IPS-20b (cell line): ENCODE results near the gene IPO7.
A peak's percentile ranks its signal among the peaks of the same experiment; 100 is the strongest.

ENCODE experiments used
- H3K27ac ChIP-seq: one replicate; pipeline ENCODE4 v1.5.1; 2013; ENCODE audit warnings: low read length
- H3K27me3 ChIP-seq: 2 replicates; pipeline ENCODE4 v1.6.1; 2013; ENCODE audit warnings: mild to moderate bottlenecking, low read length, inconsistent platforms; ENCODE audit not compliant: insufficient read depth
- H3K36me3 ChIP-seq: 2 replicates; pipeline ENCODE4 v1.6.1; 2013; ENCODE audit warnings: low read depth, mild to moderate bottlenecking, inconsistent platforms, low read length, moderate library complexity; ENCODE audit not compliant: insufficient read depth
- H3K4me1 ChIP-seq: 2 replicates; pipeline ENCODE4 v1.6.1; 2013; ENCODE audit warnings: mild to moderate bottlenecking, control low read depth, inconsistent platforms, low read length, moderate library complexity; ENCODE audit not compliant: insufficient read depth
- H3K4me3 ChIP-seq: 2 replicates; pipeline ENCODE4 v1.5.1; 2013; ENCODE audit warnings: mild to moderate bottlenecking, low read length, inconsistent platforms
- H3K9ac ChIP-seq: 2 replicates; pipeline ENCODE4 v1.6.1; 2013; ENCODE audit warnings: low read depth, mild to moderate bottlenecking, inconsistent platforms, low read length, moderate library complexity
- H3K9me3 ChIP-seq: 2 replicates; pipeline ENCODE4 v1.6.1; 2013; ENCODE audit warnings: mild to moderate bottlenecking, low read depth, low read length, inconsistent platforms; ENCODE audit not compliant: insufficient read depth

The IPO7 gene

DNA sequence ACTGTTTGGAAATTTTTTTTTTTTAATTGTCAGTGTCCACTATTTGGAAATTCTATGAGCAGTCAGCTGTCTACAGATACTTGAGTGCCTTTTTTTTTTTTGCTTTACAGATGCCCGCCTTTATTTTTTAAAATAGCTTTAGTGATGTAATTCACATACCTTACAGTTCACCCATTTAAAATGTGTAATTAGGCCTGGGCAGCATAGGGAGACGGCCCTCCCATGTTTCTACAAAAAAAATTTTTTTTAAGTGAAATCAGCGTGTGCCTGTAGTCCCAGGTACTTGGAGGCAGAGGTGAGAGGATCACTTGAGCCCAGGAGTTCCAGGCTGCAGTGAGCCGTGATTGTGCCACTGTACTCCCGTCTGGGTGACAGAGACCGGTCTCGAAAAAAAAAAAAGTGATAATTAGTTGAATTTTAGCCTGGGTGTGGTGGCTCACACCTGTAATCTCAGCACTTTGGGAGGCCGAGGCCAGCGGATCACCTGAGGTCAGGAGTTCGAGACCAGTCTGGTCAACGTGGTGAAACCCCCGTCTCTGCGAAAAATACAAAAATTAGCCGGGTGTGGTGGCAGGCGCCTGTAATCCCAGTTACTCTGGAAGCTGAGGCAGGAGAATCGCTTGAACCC lies 77.8 kb downstream of the IPO7 start:
- Histone ChIP-seq H3K27me3 (no peaks in the 10 kb centered on the region), H3K9ac (peak overlapping the region; percentile 89; the same call in 1 of the 2 replicates), H3K4me3 (peak overlapping the region; percentile 73), H3K9me3 (no peaks in the 10 kb centered on the region), H3K36me3 (no peaks in the 10 kb centered on the region), H3K4me1 (peaks cover 2% of the 10 kb centered on the region; the same call in 1 of the 2 replicates), H3K27ac (peak overlapping the region; percentile 3)

DNA sequence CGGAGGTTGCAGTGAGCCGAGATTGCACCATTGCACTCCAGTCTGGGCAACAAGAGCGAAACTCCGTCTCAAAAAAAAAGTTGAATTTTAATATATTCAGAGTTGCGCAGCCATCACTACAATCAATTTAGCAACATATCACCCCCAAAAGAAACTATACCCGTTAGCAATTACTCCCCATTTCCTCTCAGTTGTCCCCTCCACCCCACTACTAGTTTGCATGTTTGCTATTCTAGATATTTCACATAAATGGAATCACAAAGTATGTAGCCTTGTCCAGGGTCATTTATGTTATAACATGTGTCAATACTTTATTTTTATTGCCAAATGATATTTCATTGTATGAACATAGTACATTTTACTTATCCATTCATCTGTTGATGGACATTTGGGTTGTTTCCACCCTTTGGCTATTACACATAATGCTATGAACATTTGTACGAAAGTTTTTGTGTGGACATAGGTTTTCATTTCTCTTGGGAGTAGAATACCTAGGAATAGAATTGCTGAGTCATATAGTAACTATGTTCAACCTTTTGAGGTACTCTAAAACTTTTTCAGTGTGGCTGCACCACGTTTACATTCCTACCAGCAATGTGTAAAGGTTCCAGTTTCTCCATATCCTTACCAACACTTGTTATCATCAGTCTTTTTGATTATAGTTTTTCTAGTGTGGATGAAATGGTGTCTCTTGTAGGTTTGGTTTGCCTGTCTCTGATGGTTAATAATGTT lies 78.5 kb downstream of the IPO7 start:
- Histone ChIP-seq H3K4me3 (peak overlapping the region; percentile 8; the same call in 1 of the 2 replicates), H3K9me3 (no peaks in the 10 kb centered on the region), H3K36me3 (no peaks in the 10 kb centered on the region), H3K9ac (no peak overlapping the region; the same call in 1 of the 2 replicates), H3K27ac (no peak overlapping the region), H3K4me1 (peaks cover 2% of the 10 kb centered on the region; the same call in 1 of the 2 replicates), H3K27me3 (no peaks in the 10 kb centered on the region)

DNA sequence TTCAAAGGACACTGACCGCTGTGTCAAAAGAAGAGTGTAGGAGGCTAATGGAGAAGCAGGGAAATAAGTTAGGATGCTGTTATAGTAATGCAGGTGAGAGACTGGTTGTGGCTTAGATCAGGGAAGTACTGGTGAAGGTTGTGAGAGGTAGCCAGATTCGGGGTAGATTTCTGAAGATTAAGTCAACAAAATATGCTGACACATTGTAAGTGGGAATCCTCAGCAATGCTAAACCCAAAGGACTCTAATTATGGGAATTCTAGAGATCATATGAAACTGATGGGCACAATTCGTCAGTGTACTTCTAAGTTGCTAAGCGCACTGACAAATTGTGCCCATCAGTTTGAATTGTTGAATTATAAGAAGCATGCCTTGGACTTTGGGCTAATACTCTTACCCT lies 86.3 kb downstream of the IPO7 start:
- Histone ChIP-seq H3K4me3 (no peak overlapping the region), H3K27me3 (no peaks in the 10 kb centered on the region), H3K9me3 (no peaks in the 10 kb centered on the region), H3K4me1 (no peaks in the 10 kb centered on the region), H3K36me3 (peaks cover 53% of the 10 kb centered on the region), H3K27ac (no peak overlapping the region), H3K9ac (no peak overlapping the region)

DNA sequence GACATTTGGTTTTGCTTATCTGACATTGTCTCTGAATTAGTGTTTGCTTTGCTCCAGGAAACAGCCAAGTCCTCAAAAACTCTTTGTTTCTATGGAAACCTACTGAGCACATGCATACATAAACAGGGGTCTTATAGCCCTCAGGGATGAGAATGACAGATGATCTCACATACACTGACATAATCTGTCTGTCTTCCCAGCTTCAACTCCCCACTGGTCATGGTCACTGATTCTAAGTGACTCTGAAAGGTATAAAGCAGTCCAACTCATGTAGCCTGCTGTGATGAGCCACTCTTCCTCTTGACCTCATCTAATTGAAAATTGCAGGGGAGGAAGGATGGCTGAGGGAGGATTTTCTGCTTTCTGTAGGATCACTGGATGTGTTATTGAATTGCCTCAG lies 89.0 kb downstream of the IPO7 start:
- H3K9me3 ChIP-seq: no peaks in the 10 kb centered on the region
- no peaks in the 10 kb centered on the region for H3K27me3 ChIP-seq
- H3K36me3 ChIP-seq: peaks cover 70% of the 10 kb centered on the region
- no peak overlapping the region for H3K27ac ChIP-seq
- H3K9ac ChIP-seq: no peak overlapping the region
- H3K4me1 ChIP-seq: no peaks in the 10 kb centered on the region
- H3K4me3 ChIP-seq: no peak overlapping the region

DNA sequence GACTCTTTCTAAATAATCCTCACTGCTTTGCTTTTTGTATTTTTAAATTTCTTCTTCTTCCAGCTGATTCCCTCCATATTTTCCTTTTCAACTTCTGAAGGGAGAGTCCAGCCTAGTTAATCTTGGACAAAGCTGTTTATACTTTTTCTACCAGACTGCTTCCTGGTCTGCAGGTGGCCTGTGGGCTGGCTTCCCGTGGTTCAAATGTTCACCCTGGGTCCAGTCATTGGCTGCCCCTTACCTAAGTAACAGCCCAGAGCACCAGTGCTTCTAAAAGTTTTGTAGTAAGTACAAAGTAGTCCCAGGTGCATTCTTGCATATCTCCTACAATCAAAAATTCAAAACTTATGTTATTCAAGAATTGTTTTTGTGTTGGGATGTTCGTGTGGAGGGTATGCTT lies 95.4 kb downstream of the IPO7 start:
- no peak overlapping the region for H3K9ac ChIP-seq
- no peak overlapping the region for H3K27ac ChIP-seq
- no peak overlapping the region for H3K4me3 ChIP-seq
- H3K27me3 ChIP-seq: no peaks in the 10 kb centered on the region
- no peaks in the 10 kb centered on the region for H3K4me1 ChIP-seq
- H3K9me3 ChIP-seq: no peaks in the 10 kb centered on the region
- peaks cover 62% of the 10 kb centered on the region for H3K36me3 ChIP-seq

DNA sequence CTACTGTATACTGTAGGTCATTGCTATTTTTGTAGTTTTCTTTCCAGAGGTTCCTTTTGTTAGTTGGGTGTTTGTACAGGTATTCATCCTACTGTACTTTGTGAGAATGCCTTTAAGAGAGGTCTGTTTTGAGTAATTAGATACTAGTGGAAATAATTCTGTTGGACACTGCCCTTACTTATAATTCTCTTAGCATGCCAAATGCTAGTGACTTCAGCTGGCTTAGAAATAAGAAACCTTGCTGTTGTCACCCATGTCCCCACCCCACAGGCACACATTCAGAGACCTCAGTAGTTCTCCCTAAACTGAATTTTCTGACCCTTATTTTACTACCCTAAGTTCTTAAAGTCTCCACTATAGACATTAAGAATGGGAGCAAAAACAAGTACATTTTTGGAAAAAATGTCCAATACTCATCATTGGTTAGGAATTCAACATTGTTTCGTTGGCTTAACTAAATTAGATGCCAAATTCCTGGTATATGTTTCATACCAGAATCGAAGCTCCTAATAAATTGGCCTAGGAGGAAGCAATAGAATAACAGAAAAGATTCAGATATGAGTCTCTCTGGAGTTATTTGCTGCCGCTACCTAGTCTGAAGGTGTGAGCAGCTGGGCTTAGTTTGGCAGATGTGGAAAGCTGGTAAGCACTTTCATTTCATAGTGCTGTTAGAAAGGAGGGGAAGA lies 104.8 kb downstream of the IPO7 start:
- Histone ChIP-seq H3K9ac (no peak overlapping the region), H3K27ac (no peak overlapping the region), H3K27me3 (no peaks in the 10 kb centered on the region), H3K9me3 (no peaks in the 10 kb centered on the region), H3K36me3 (peaks cover 58% of the 10 kb centered on the region), H3K4me1 (no peaks in the 10 kb centered on the region), H3K4me3 (no peak overlapping the region)

DNA sequence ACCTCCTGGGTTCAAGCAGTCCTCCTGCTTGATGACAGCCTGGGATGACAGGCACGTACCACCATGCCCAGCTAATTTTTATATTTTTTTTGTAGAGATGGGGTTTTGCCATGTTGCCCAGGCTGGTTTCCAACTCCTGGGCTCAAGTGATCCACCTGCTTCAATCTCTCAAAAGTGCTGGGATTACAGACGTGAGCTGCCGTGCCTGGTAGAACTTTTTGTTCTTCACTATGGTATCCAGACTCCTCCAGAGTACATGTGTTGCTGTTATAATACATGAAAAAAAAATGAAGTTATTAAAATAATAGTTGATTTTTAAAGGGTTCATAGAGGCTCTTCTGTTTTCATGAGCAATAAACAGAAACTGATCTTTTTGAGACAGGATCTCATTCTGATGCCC lies 105.9 kb downstream of the IPO7 start:
- no peaks in the 10 kb centered on the region for H3K4me1 ChIP-seq
- no peak overlapping the region for H3K4me3 ChIP-seq
- no peaks in the 10 kb centered on the region for H3K9me3 ChIP-seq
- peaks cover 67% of the 10 kb centered on the region for H3K36me3 ChIP-seq
- H3K27me3 ChIP-seq: no peaks in the 10 kb centered on the region
- no peak overlapping the region for H3K27ac ChIP-seq
- H3K9ac ChIP-seq: no peak overlapping the region

DNA sequence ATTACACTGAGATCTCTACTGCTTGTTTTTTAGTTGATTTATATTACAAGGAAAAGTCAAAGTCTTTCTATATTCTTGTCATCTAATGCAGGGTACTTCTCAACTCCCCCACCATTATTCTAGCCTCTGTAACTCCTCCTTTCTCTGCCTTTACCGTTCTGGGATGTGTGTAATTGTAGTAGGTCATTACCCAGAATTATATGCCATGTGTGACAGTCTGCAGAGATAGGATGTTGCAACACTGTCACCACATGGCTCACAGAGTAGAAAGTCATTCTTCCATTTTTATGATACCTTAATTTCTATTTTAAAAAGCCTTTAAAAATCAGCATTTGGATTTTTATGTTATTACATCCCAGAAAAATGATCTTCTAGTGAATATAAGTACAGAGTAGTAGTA lies 109.0 kb downstream of the IPO7 start:
- H3K9me3 ChIP-seq: no peaks in the 10 kb centered on the region
- H3K4me1 ChIP-seq: no peaks in the 10 kb centered on the region
- H3K27me3 ChIP-seq: no peaks in the 10 kb centered on the region
- H3K9ac ChIP-seq: no peak overlapping the region
- no peak overlapping the region for H3K27ac ChIP-seq
- H3K36me3 ChIP-seq: peaks cover 80% of the 10 kb centered on the region
- no peak overlapping the region for H3K4me3 ChIP-seq

DNA sequence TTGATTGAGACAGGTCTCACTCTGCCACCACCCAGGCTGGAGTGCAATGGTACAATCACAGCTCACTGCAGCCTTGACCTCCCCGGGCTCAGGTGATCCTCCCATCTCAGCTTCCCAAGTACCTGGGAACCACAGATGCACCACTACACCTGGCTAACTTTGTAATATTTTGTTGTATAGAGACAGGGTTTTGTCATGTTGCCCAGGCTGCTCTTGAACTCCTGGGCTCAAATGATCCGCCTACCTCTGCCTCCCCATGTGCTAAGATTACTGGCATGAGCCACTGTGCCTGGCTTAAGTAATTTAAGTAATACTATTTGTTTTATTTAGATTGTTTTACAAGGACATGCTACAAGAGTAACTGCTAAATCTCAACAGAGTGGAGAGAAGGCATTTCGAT lies 109.9 kb downstream of the IPO7 start:
- Histone ChIP-seq H3K4me1 (no peaks in the 10 kb centered on the region), H3K9me3 (no peaks in the 10 kb centered on the region), H3K27ac (no peak overlapping the region), H3K36me3 (peaks cover 82% of the 10 kb centered on the region), H3K9ac (no peak overlapping the region), H3K4me3 (no peak overlapping the region), H3K27me3 (no peaks in the 10 kb centered on the region)

DNA sequence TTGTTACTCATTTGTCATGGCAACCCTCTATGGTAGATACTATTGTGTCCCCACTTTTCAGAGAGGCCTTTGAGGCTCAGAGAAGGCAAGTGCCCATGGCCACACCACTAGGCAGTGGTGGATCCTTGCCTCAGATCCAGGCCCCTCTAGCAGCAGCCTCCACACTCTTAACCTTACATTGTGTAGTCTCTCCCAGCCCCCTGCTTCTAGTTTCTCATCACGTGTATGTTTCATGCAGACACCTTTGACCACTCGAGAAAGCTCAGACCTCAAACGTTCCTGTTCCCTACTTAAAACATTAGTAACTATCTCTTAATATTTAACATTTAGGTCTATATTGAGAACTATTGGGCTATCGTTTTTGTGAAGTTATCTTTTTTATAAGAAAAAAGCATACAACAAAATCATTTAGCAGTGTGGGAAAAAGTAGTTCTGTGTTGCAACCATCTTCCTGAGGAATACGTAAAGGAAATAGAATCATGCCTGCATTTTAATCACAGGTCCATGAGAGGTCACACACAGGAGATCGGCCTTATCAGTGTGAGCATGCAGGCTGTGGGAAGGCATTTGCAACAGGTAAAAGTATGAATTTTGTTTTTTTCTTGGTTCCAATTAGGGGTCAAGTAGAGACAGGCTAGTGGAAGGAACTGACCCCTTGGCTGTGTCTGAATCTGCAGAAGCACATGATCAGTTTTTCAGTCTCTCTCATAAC lies 111.5 kb downstream of the IPO7 start:
- Histone ChIP-seq H3K4me3 (no peak overlapping the region), H3K9ac (no peak overlapping the region), H3K27me3 (no peaks in the 10 kb centered on the region), H3K27ac (no peak overlapping the region), H3K9me3 (no peaks in the 10 kb centered on the region), H3K36me3 (peaks cover 88% of the 10 kb centered on the region), H3K4me1 (no peaks in the 10 kb centered on the region)
